GM23338 (cell line): ENCODE results near the gene PRPF6. TPM values are rescaled to one million over a fixed set of nuclear protein-coding genes. Genes with fewer than 3 reads are reported as not detected.

ENCODE experiments used
- ATAC-seq: fragments of 200-7000 bp; cut with Tn5 transposase; 3 replicates; pipeline ENCODE4 v1.9.1; 2020
- DNase-seq: peaks from one replicate; pipeline ENCODE4 v3.0.0-alpha.2; 2015; ENCODE audit warnings: low spot score
- H2AFZ ChIP-seq: fragments of 200-600 bp; sonication (generic); 2 replicates; pipeline ENCODE4 v1.8.0; 2016; ENCODE audit warnings: antibody characterized with exemption, mild to moderate bottlenecking, moderate library complexity
- H3F3A ChIP-seq: fragments of 200-600 bp; sonication (generic); replicated peaks from 2 replicates; pipeline ENCODE4 v1.8.0; 2017; ENCODE audit warnings: antibody characterized with exemption, mixed run types, low read depth
- H3K27ac ChIP-seq: fragments of 200-600 bp; sonication (generic); 2 replicates; pipeline ENCODE4 v1.6.1; 2016; ENCODE audit warnings: low read depth
- H3K27me3 ChIP-seq: fragments of 200-600 bp; sonication (generic); 2 replicates; pipeline ENCODE4 v1.8.0; 2016; ENCODE audit warnings: mild to moderate bottlenecking, mixed run types, moderate library complexity; ENCODE audit not compliant: insufficient read depth
- H3K36me3 ChIP-seq: fragments of 200-600 bp; sonication (generic); 2 replicates; pipeline ENCODE4 v1.8.0; 2016; ENCODE audit warnings: mild to moderate bottlenecking; ENCODE audit not compliant: insufficient read depth
- H3K4me1 ChIP-seq: fragments of 200-600 bp; sonication (generic); 2 replicates; pipeline ENCODE4 v1.8.0; 2016; ENCODE audit warnings: mild to moderate bottlenecking, moderate library complexity; ENCODE audit not compliant: insufficient read depth
- H3K4me2 ChIP-seq: fragments of 200-600 bp; sonication (generic); 2 replicates; pipeline ENCODE4 v1.7.1; 2017; ENCODE audit warnings: mixed run types
- H3K4me3 ChIP-seq: fragments of 200-600 bp; sonication (generic); 2 replicates; pipeline ENCODE4 v1.6.1; 2016; ENCODE audit warnings: mixed run types
- H3K79me2 ChIP-seq: fragments of 200-600 bp; sonication (generic); replicated peaks from 2 replicates; pipeline ENCODE4 v1.8.0; 2017; ENCODE audit warnings: mild to moderate bottlenecking; ENCODE audit not compliant: insufficient read depth
- H3K9me2 ChIP-seq: fragments of 200-600 bp; sonication (generic); 2 replicates; pipeline ENCODE4 v1.8.0; 2017; ENCODE audit not compliant: insufficient read depth
- H4K20me1 ChIP-seq: fragments of 200-600 bp; sonication (generic); replicated peaks from 2 replicates; pipeline ENCODE4 v1.8.0; 2017; ENCODE audit warnings: mild to moderate bottlenecking; ENCODE audit not compliant: insufficient read depth
- H3K27ac Mint-ChIP-seq: 2 replicates; pipeline ENCODE4 v1.8.0; 2020; ENCODE audit warnings: inconsistent platforms, mild to moderate bottlenecking, moderate library complexity, mixed read lengths
- H3K27me3 Mint-ChIP-seq: 3 replicates; pipeline ENCODE4 v1.8.0; 2022; ENCODE audit warnings: low read depth, mild to moderate bottlenecking, moderate library complexity, mixed read lengths, inconsistent platforms; ENCODE audit not compliant: insufficient read depth, poor library complexity
- H3K36me3 Mint-ChIP-seq: 3 replicates; pipeline ENCODE4 v1.8.0; 2021; ENCODE audit warnings: low read depth, mild to moderate bottlenecking, inconsistent platforms, moderate library complexity, mixed read lengths
- H3K4me1 Mint-ChIP-seq: 3 replicates; pipeline ENCODE4 v1.8.0; 2020; ENCODE audit warnings: mild to moderate bottlenecking, inconsistent platforms, mixed read lengths
- H3K4me3 Mint-ChIP-seq: 3 replicates; pipeline ENCODE4 v1.8.0; 2021; ENCODE audit warnings: moderate library complexity, mild to moderate bottlenecking, inconsistent platforms, mixed read lengths
- H3K9me3 Mint-ChIP-seq: 3 replicates; pipeline ENCODE4 v1.8.0; 2020; ENCODE audit warnings: moderate library complexity, mild to moderate bottlenecking, inconsistent platforms, mixed read lengths
- CREB1 ChIP-seq: fragments of 250-450 bp; sonication (Bioruptor Pico); IDR thresholded peaks from 2 replicates; pipeline ENCODE4 v1.5.0; 2020; ENCODE audit warnings: low read depth, mild to moderate bottlenecking, moderate library complexity
- CTCF ChIP-seq, 2 experiments: fragments of 200-600 bp in 1 of 2; sonication (generic) in 1 of 2; conservative IDR thresholded peaks; 2 replicates each; pipeline versions ENCODE4 v1.5.1 to v1.6.1; 2016 to 2017; ENCODE audit warnings: antibody characterized with exemption in 2 of 2, low read depth in 2 of 2, mild to moderate bottlenecking in 2 of 2, moderate library complexity in 1 of 2
- ETS1 ChIP-seq: IDR thresholded peaks from 2 replicates; pipeline ENCODE4 v1.6.1; 2016; ENCODE audit warnings: antibody characterized with exemption
- EZH2 ChIP-seq: fragments of 200-600 bp; sonication (generic); IDR thresholded peaks from one replicate; pipeline ENCODE4 v1.8.0; 2017; ENCODE audit warnings: antibody characterized with exemption, mild to moderate bottlenecking, low read depth; ENCODE audit not compliant: unreplicated experiment
- EZH2phosphoT487 ChIP-seq: fragments of 200-600 bp; sonication (generic); IDR thresholded peaks from one replicate; pipeline ENCODE4 v1.8.1; 2018; ENCODE audit warnings: antibody characterized with exemption; ENCODE audit not compliant: unreplicated experiment
- JUNB ChIP-seq: IDR thresholded peaks from one replicate; pipeline ENCODE4 v1.6.1; 2016; ENCODE audit warnings: antibody characterized with exemption; ENCODE audit not compliant: unreplicated experiment
- NANOG ChIP-seq: IDR thresholded peaks from 2 replicates; pipeline ENCODE4 v1.6.1; 2016; ENCODE audit warnings: antibody characterized with exemption, borderline replicate concordance
- POLR2AphosphoS5 ChIP-seq: IDR thresholded peaks from 2 replicates; pipeline ENCODE4 v1.6.1; 2016; ENCODE audit warnings: antibody characterized with exemption, low read depth
- REST ChIP-seq: IDR thresholded peaks from one replicate; pipeline ENCODE4 v1.6.1; 2018; ENCODE audit warnings: antibody characterized with exemption; ENCODE audit not compliant: unreplicated experiment
- ZNF114 ChIP-seq: fragments of 250-450 bp; sonication (Bioruptor Pico); IDR thresholded peaks from 2 replicates; pipeline ENCODE4 v1.5.0; 2020; ENCODE audit warnings: mild to moderate bottlenecking, moderate library complexity
- ZNF331 ChIP-seq: fragments of 250-450 bp; sonication (Bioruptor Pico); IDR thresholded peaks from 2 replicates; pipeline ENCODE4 v1.5.0; 2020; ENCODE audit warnings: low read depth, mild to moderate bottlenecking, moderate library complexity
- polyA plus RNA-seq: library from polyadenylated mRNA; unstranded; fragments of >200 nt; fragmentation: Nextera tagmentation; extraction: Ambion mirVana; gene quantifications from 2 replicates; pipeline ENCODE4 v1.2.1, GENCODE V29; 2016
- total RNA-seq: library from RNA; depleted of rRNA; stranded (reverse); fragments of >200 nt; shearing (Covaris generic); gene quantifications from 2 replicates; pipeline ENCODE4 v1.2.3, GENCODE V29; 2014

The PRPF6 gene
- total and polyA plus RNA-seq, 2 experiments from 2014 or later: 53.8 to 79.9 TPM

- TF ChIP-seq REST (no peak), ZNF114 (CRISPR knock-in tag) (no peak)
Measured at GRCh38 chr20:64015635-64016034, 34.7 kb downstream of the PRPF6 start (continued).

GRCh38 chr20:64021124-64021975 lies 40.4 kb downstream of the PRPF6 start:
- no peak overlapping the region for H3K4me2 ChIP-seq
- Mint-ChIP-seq H3K27me3 (peaks cover 7% of the 10 kb centered on the region), H3K36me3 (peaks cover 73% of the 10 kb centered on the region), H3K9me3 (no peaks in the 10 kb centered on the region), H3K27ac (no peak overlapping the region), H3K4me1 (no peaks in the 10 kb centered on the region), H3K4me3 (no peak overlapping the region)
- ATAC-seq: no peak
- DNase-seq: no peak
- no peak overlapping the region for H3K4me3 ChIP-seq
- peaks cover 6% of the 10 kb centered on the region; the same call in 1 of the 2 replicates for H3K36me3 ChIP-seq
- no peaks in the 10 kb centered on the region for H3K79me2 ChIP-seq
- 0 out of 2 replicates have a peak, but pooled peaks cover 6% of the 10 kb centered on the region for H3F3A ChIP-seq
- no peaks in the 10 kb centered on the region for H3K27me3 ChIP-seq
- H2AFZ ChIP-seq: no peak overlapping the region
- no peaks in the 10 kb centered on the region for H3K4me1 ChIP-seq
- 0 out of 2 replicates have a peak, but pooled peaks cover 3% of the 10 kb centered on the region for H4K20me1 ChIP-seq
- no peak overlapping the region for H3K27ac ChIP-seq
- H3K9me2 ChIP-seq: no peaks in the 10 kb centered on the region
- TF ChIP-seq POLR2AphosphoS5 (no peak), JUNB (no peak), ETS1 (no peak), ZNF331 (CRISPR knock-in tag) (no peak), ZNF114 (CRISPR knock-in tag) (no peak), EZH2 (no peak), EZH2phosphoT487 (no peak), CREB1 (CRISPR knock-in tag) (no peak), NANOG (no peak), CTCF (conservative IDR thresholded peaks at IDR 0.05; ENCODE audit: low read depth in 2 of 2) (no peak), REST (no peak)
